Tibial nerve (tissue), 3 donors: ENCODE data around the gene PPP1R1B.

ENCODE experiments used
- CTCF ChIP-seq, 5 experiments: fragments of 200-600 bp in 3 of 5; fragments of 450-650 bp in 2 of 5; sonication (generic) in 3 of 5; IDR thresholded peaks; one replicate each; pipeline ENCODE4 v1.5.1; 2016 to 2019; ENCODE audit warnings: antibody characterized with exemption in 5 of 5, mild to moderate bottlenecking in 3 of 5, moderate library complexity in 2 of 5
- POLR2A ChIP-seq, 2 donors: fragments of 450-650 bp; IDR thresholded peaks; one replicate each; pipeline ENCODE4 v1.6.1; 2017; ENCODE audit warnings: antibody characterized with exemption in 2 of 2, mild to moderate bottlenecking in 2 of 2, moderate library complexity in 2 of 2

GRCh38 chr17:39677542-39678339 lies 51.0 kb downstream of the PPP1R1B start:
- no peak for TF ChIP-seq CTCF (IDR thresholded peaks at IDR 0.05)
- TF ChIP-seq POLR2A (IDR thresholded peaks at IDR 0.05): no peak
